Vagina (tissue), 2 donors: ENCODE data around the gene GAL3ST3.

Experiments used
- POLR2A ChIP-seq, 2 donors: fragments of 450-650 bp; IDR thresholded peaks; one replicate each; pipeline ENCODE4 v1.6.1; 2017; ENCODE audit warnings: antibody characterized with exemption in 2 of 2, mild to moderate bottlenecking in 2 of 2, moderate library complexity in 2 of 2
- POLR2AphosphoS5 ChIP-seq, 2 donors: sonication (generic); formaldehyde crosslinking; IDR thresholded peaks; one replicate each; pipeline ENCODE4 v1.9.0; 2017; ENCODE audit warnings: antibody characterized with exemption in 2 of 2, mild to moderate bottlenecking in 2 of 2, low read depth in 1 of 2; ENCODE audit not compliant: insufficient read depth in 1 of 2
- TF ChIP-seq, protein P1 (sequence below), 3 experiments: fragments of 450-650 bp in 2 of 3; fragments of 200-600 bp in 1 of 3; sonication (generic) in 1 of 3; IDR thresholded peaks; one replicate each; pipeline ENCODE4 v1.5.1; 2017 to 2019; ENCODE audit warnings: antibody characterized with exemption in 3 of 3, mild to moderate bottlenecking in 2 of 3, moderate library complexity in 2 of 3

- TF ChIP-seq, protein P1, sequence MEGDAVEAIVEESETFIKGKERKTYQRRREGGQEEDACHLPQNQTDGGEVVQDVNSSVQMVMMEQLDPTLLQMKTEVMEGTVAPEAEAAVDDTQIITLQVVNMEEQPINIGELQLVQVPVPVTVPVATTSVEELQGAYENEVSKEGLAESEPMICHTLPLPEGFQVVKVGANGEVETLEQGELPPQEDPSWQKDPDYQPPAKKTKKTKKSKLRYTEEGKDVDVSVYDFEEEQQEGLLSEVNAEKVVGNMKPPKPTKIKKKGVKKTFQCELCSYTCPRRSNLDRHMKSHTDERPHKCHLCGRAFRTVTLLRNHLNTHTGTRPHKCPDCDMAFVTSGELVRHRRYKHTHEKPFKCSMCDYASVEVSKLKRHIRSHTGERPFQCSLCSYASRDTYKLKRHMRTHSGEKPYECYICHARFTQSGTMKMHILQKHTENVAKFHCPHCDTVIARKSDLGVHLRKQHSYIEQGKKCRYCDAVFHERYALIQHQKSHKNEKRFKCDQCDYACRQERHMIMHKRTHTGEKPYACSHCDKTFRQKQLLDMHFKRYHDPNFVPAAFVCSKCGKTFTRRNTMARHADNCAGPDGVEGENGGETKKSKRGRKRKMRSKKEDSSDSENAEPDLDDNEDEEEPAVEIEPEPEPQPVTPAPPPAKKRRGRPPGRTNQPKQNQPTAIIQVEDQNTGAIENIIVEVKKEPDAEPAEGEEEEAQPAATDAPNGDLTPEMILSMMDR (IDR thresholded peaks at IDR 0.05), result no peak
- TF ChIP-seq POLR2A (IDR thresholded peaks at IDR 0.05) (no peak), POLR2AphosphoS5 (IDR thresholded peaks at IDR 0.05; ENCODE audit: insufficient read depth in 1 of 2, low read depth in 1 of 2) (no peak)
Observed at GRCh38 chr11:66007201-66007634, 41.7 kb downstream of the GAL3ST3 start.
